Common myeloid progenitor, CD34-positive (primary cell): Measurements from ENCODE around the gene RACGAP1.

Experiments used
- CTCF ChIA-PET: fragments of 350-600 bp; sonication (Branson Sonifier 250); formaldehyde crosslinking; loops from one replicate; lab custom pipeline; 2021; ENCODE audit warnings: antibody characterized with exemption; lab: Charles Lee
- POLR2A ChIA-PET: fragments of 350-600 bp; sonication (Branson Sonifier 250); formaldehyde crosslinking; loops from one replicate; lab custom pipeline; 2021; ENCODE audit warnings: antibody characterized with exemption; lab: Charles Lee
- DNase-seq, 3 donors: peaks; one replicate each; pipeline versions ENCODE4 v3.0.0 to v3.0.0-alpha.2; 2013
- H3K27ac ChIP-seq, 2 experiments: 1 replicate in 1 of 2; 2 replicates in 1 of 2; pipeline ENCODE4 v1.7.0; 2013; ENCODE audit warnings: inconsistent platforms in 2 of 2, low read length in 2 of 2, mild to moderate bottlenecking in 2 of 2, low read depth in 1 of 2, moderate library complexity in 1 of 2; ENCODE audit not compliant: severe bottlenecking in 2 of 2, insufficient read depth in 1 of 2, poor library complexity in 1 of 2
- H3K27me3 ChIP-seq, 5 experiments: replicated peaks in 2 of 5; 1 replicate in 3 of 5; 2 replicates in 2 of 5; pipeline versions ENCODE4 v1.6.1 to v1.7.0; 2013; ENCODE audit warnings: low read length in 4 of 5, mild to moderate bottlenecking in 2 of 5, moderate library complexity in 2 of 5, inconsistent platforms in 1 of 5; ENCODE audit not compliant: insufficient read depth in 5 of 5, control insufficient read depth in 4 of 5
- H3K36me3 ChIP-seq, 4 experiments: 1 replicate in 2 of 4; 2 replicates in 2 of 4; pipeline versions ENCODE4 v1.6.1 to v1.7.0; 2013; ENCODE audit warnings: low read length in 3 of 4, control low read depth in 1 of 4, mild to moderate bottlenecking in 1 of 4; ENCODE audit not compliant: control insufficient read depth in 4 of 4, insufficient read depth in 4 of 4
- H3K4me1 ChIP-seq, 4 experiments: 1 replicate in 3 of 4; 2 replicates in 1 of 4; pipeline versions ENCODE4 v1.6.1 to v1.7.1; 2013; ENCODE audit warnings: low read length in 3 of 4, mild to moderate bottlenecking in 3 of 4, control low read depth in 1 of 4, inconsistent platforms in 1 of 4, moderate library complexity in 1 of 4; ENCODE audit not compliant: control insufficient read depth in 4 of 4, insufficient read depth in 4 of 4; ENCODE audit errors: control extremely low read depth in 1 of 4
- H3K4me3 ChIP-seq, 7 experiments: 1 replicate in 4 of 7; 2 replicates in 3 of 7; pipeline versions ENCODE4 v1.5.1 to v1.7.0; 2013; ENCODE audit warnings: mild to moderate bottlenecking in 7 of 7, low read length in 6 of 7, moderate library complexity in 6 of 7, inconsistent platforms in 2 of 7, low read depth in 2 of 7, control low read depth in 1 of 7; ENCODE audit not compliant: insufficient read depth in 4 of 7, control insufficient read depth in 1 of 7; ENCODE audit errors: extremely low read depth in 1 of 7
- H3K9me3 ChIP-seq, 5 experiments: 1 replicate in 4 of 5; 2 replicates in 1 of 5; pipeline versions ENCODE4 v1.6.1 to v1.7.1; 2013; ENCODE audit warnings: low read length in 4 of 5, mild to moderate bottlenecking in 2 of 5, inconsistent platforms in 1 of 5, low read depth in 1 of 5, moderate library complexity in 1 of 5; ENCODE audit not compliant: control insufficient read depth in 4 of 5, insufficient read depth in 2 of 5; ENCODE audit errors: control extremely low read depth in 1 of 5
- WGBS: methylation state at CpG from one replicate; pipeline ENCODE4 v1.1.5; 2013; ENCODE audit not compliant: insufficient coverage; 5-methylcytosine and 5-hydroxymethylcytosine counted together

The RACGAP1 gene

DNA sequence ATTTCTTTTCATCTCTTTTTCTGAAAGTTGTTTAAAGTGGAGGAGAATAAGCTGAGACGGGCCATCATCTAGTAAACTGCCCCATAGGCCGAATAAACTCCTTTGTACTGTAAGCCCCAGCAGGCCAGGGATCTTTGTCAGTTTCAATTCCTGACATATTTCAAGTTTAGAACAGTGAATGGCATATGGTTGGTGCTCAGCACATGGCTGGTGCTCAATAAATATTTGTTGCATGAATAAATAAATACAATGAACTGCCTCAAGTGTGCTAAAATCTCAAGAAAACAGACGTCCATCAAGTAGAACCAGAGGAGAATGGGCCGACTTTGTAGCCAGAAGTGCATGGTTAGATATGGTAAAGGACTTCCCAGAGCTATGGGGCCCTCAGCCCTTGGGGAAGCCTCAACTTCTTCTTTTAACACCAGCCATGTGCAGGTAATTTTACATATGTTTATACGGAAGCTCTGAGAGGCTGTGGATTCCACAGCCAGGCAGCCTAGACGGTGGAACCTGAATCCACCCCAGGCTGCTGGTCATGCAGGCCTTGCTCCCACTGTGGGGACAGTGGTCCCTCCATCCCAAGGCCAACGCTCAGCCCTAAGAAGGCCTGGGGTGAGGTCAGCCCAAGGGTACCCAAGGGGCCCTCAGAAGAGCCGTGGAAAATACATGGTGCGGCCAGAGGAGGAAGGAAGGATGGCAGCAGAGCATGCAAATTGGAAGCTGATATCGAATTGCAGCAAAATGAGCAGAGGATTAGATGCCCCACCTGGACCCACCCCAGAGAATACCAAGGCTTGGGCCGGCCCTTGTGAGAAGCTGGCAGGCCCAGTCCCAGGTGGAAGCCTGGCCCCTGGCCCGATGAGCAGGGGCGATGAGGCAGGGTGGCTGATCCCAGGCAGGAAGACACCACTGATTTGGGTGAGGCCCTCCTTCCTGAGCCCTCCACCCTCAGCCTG, 83.5 kb downstream of the RACGAP1 start:
- Histone ChIP-seq H3K27me3 (peaks cover 0 to 33% (median 12%) of the 10 kb centered on the region in 5 experiments), H3K36me3 (no peaks in the 10 kb centered on the region), H3K4me3 (no peak overlapping the region), H3K27ac (no peak overlapping the region), H3K4me1 (peaks cover 2 to 6% (median 3%) of the 10 kb centered on the region in 4 experiments), H3K9me3 (no peaks in the 10 kb centered on the region)
- POLR2A ChIA-PET, result no interaction called here
- 94% methylated on average over 11 of the region's 13 CpGs for WGBS
- no peak for DNase-seq
- CTCF ChIA-PET, result interaction anchor here (0.8 to 2.5 kb wide), 6 partner anchors 9 to 75 kb away, joined by 3 to 9 read pairs (median 4); partner anchors contain the start of gene AQP5

DNA sequence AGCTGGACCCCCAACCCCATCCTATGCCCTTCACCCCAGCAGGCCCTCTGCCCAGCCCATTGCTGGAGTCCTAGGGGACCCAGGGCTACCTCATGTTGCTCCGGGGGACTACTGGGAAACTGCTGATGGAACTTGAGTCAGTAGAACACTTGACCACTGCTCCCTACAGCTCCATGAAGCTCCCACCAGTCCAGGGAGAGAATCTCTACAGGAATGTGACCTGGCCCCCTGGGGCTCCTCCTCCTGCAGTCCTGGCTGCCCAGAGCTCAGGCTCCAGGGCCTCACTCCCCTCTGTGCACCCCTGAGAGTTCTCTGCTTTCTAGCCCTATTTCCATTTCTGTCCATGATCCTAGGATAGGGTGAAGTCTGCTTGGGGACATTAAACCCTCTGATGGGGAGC, 85.6 kb downstream of the RACGAP1 start:
- no peak for DNase-seq
- Histone ChIP-seq H3K27ac (no peak overlapping the region), H3K36me3 (no peaks in the 10 kb centered on the region), H3K9me3 (no peaks in the 10 kb centered on the region), H3K4me3 (no peak overlapping the region), H3K27me3 (peaks cover 0 to 15% (median 7%) of the 10 kb centered on the region in 5 experiments), H3K4me1 (peaks cover 0 to 2% (median 0%) of the 10 kb centered on the region in 4 experiments)
- ChIA-PET POLR2A (no interaction called here), CTCF (interaction anchor here (0.8 kb wide), 1 partner anchor 515 kb away, joined by 3 read pairs; no protein-coding TSS in a partner anchor)
- no CpG with 5 or more reads among the region's 1 CpG for WGBS

DNA sequence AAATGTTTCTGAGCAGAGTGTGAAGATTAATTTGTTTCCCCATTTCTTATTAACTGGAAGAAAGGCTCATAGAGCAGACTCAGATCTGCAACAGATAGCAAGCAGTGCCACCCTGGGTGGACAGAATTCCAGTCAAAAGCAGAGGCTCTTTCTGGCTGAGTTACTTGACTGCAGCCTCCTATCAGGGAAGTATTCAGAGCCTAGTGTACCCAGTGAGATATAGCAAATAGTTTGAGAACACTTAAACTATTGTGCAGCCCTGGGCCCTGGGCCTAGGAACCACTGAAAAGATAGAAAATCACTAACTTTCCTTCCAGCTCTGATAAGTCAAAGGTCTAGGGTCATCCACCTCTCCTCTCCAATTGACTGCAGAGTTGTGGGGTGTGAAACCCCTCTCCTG, 86.0 kb downstream of the RACGAP1 start:
- Histone ChIP-seq H3K27ac (no peak overlapping the region), H3K9me3 (no peaks in the 10 kb centered on the region), H3K27me3 (peaks cover 0 to 15% (median 6%) of the 10 kb centered on the region in 5 experiments), H3K36me3 (no peaks in the 10 kb centered on the region), H3K4me3 (no peak overlapping the region), H3K4me1 (peaks cover 0 to 2% (median 0%) of the 10 kb centered on the region in 4 experiments)
- POLR2A ChIA-PET, result no interaction called here
- CTCF ChIA-PET, result interaction anchor here (0.8 kb wide), 1 partner anchor 515 kb away, joined by 3 read pairs; no protein-coding TSS in a partner anchor
- no peak for DNase-seq
